ENCODE measurements around the gene APRT.

DNA sequence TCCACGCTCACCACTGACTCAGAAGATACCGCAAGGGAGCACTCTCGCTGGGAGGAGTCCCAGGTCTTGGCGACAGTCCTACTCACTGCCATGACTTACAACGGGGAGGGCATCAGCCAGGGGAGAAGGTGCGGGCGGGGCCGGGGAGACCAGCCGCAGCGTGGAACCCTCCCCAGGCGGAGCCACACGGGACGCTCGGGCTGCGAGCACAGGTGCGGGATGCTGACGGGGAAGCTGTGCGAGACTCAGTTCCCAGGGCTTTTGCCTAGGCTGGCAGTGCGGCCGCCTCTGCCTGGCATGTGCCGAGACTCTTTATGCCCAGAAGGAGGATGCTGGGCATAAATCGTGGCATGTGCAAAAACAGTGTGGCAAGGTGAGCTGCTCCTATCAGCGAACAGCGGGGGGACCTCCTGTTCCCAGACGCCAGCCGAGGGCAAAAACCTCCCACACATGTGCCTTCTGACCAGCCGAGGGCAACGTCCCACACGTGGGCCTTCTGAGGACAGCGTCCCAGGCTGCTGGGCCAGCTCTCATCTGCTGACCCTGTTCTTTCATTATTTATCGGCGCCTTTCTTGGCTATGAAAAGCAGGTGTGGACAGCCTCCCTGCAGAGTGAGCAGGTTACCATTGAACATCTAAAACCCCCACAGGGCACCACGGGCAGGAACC, 38.9 kb upstream of the APRT start:
- TF ChIP-seq EP300 (IDR thresholded peaks at IDR 0.05) (no peak), POLR2A (IDR thresholded peaks at IDR 0.05) (no peak)
- TF ChIP-seq, protein P1, sequence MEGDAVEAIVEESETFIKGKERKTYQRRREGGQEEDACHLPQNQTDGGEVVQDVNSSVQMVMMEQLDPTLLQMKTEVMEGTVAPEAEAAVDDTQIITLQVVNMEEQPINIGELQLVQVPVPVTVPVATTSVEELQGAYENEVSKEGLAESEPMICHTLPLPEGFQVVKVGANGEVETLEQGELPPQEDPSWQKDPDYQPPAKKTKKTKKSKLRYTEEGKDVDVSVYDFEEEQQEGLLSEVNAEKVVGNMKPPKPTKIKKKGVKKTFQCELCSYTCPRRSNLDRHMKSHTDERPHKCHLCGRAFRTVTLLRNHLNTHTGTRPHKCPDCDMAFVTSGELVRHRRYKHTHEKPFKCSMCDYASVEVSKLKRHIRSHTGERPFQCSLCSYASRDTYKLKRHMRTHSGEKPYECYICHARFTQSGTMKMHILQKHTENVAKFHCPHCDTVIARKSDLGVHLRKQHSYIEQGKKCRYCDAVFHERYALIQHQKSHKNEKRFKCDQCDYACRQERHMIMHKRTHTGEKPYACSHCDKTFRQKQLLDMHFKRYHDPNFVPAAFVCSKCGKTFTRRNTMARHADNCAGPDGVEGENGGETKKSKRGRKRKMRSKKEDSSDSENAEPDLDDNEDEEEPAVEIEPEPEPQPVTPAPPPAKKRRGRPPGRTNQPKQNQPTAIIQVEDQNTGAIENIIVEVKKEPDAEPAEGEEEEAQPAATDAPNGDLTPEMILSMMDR (IDR thresholded peaks at IDR 0.05): no peak
